GM12878 (cell line): Measurements from ENCODE around the gene HS6ST3. TPM values are rescaled to one million over a fixed set of nuclear protein-coding genes. Genes with fewer than 3 reads are reported as not detected.

Experiments used
- ATAC-seq: fragments of 200-7000 bp; cut with Tn5 transposase; 3 replicates; pipeline ENCODE4 v1.9.1; 2020; ENCODE audit warnings: mild to moderate bottlenecking, moderate library complexity
- BruUV-seq: library from RNA; stranded (reverse); fragments of 400-500 nt; replicated peaks from 2 replicates; lab custom pipeline; 2021; lab: Mats Ljungman, UMichigan
- CTCF ChIA-PET: fragments of 300-600 bp; sonication (Branson Sonifier 250); formaldehyde crosslinking; extraction: SDS; loops from one replicate; lab custom pipeline; 2021; ENCODE audit warnings: inconsistent platforms; lab: Yijun Ruan, JAX
- POLR2A ChIA-PET: fragments of 350-600 bp; formaldehyde crosslinking; extraction: SDS; loops from one replicate; lab custom pipeline; 2021; ENCODE audit warnings: inconsistent platforms; lab: Charles Lee
- RAD21 ChIA-PET: fragments of 300-600 bp; sonication (Branson Sonifier 250); formaldehyde crosslinking; loops from one replicate; lab custom pipeline; 2023; ENCODE audit warnings: antibody characterized with exemption; ENCODE audit not compliant: unreplicated experiment; lab: Charles Lee
- SMC1A ChIA-PET: fragments of 300-600 bp; sonication (Branson Sonifier 250); formaldehyde crosslinking; loops from one replicate; lab custom pipeline; 2023; ENCODE audit not compliant: unreplicated experiment, uncharacterized antibody; lab: Charles Lee
- DNase-seq: peaks from one replicate; pipeline ENCODE4 v3.0.0-alpha.2; 2011; ENCODE audit warnings: low read depth, low spot score
- FAIRE-seq: peaks from 3 replicates; lab custom pipeline; 2011; peaks lifted over from hg19 to GRCh38; lab: Jason Lieb, UNC
- H2AFZ ChIP-seq: 2 replicates; pipeline ENCODE4 v1.6.0; 2011; ENCODE audit warnings: low read depth, low read length, control low read depth; ENCODE audit not compliant: control insufficient read depth
- H3K27ac ChIP-seq: 2 replicates; pipeline ENCODE4 v1.5.1; 2011; ENCODE audit warnings: control low read depth; ENCODE audit not compliant: control insufficient read depth, insufficient read depth
- H3K27me3 ChIP-seq, 2 experiments: replicated peaks in 1 of 2; 2 replicates each; pipeline versions ENCODE4 v1.6.0 to v1.6.1; 2011; ENCODE audit warnings: low read length in 1 of 2; ENCODE audit not compliant: control insufficient read depth in 2 of 2, insufficient read depth in 2 of 2
- H3K36me3 ChIP-seq, 2 experiments: 2 replicates each; pipeline ENCODE4 v1.5.1; 2011; ENCODE audit warnings: low read length in 1 of 2; ENCODE audit not compliant: control insufficient read depth in 2 of 2, insufficient read depth in 2 of 2
- H3K4me1 ChIP-seq: 2 replicates; pipeline ENCODE4 v1.6.1; 2011; ENCODE audit warnings: mild to moderate bottlenecking, low read length, moderate library complexity, mixed read lengths; ENCODE audit not compliant: control insufficient read depth, insufficient read depth
- H3K4me2 ChIP-seq: 2 replicates; pipeline ENCODE4 v1.6.0; 2011; ENCODE audit warnings: control low read depth; ENCODE audit not compliant: control insufficient read depth, insufficient read depth
- H3K4me3 ChIP-seq: fragments of 200-600 bp; sonication (generic); 2 replicates; pipeline ENCODE4 v1.5.1; 2016
- H3K79me2 ChIP-seq: 2 replicates; pipeline ENCODE4 v1.6.0; 2011; ENCODE audit warnings: low read length; ENCODE audit not compliant: control insufficient read depth, insufficient read depth
- H3K9ac ChIP-seq: 2 replicates; pipeline ENCODE4 v1.8.0; 2011; ENCODE audit warnings: low read length, control low read depth, mixed read lengths; ENCODE audit not compliant: control insufficient read depth, insufficient read depth
- H3K9me3 ChIP-seq: replicated peaks from 3 replicates; pipeline ENCODE4 v1.5.1; 2011; ENCODE audit warnings: mild to moderate bottlenecking, low read length; ENCODE audit not compliant: control insufficient read depth, insufficient read depth
- H4K20me1 ChIP-seq: 2 replicates; pipeline ENCODE4 v1.6.0; 2011; ENCODE audit not compliant: control insufficient read depth, insufficient read depth
- CREB1 ChIP-seq: IDR thresholded peaks from 2 replicates; pipeline ENCODE4 v1.6.1; 2012; ENCODE audit warnings: low read depth, mild to moderate bottlenecking, inconsistent platforms
- CREM ChIP-seq: IDR thresholded peaks from 2 replicates; pipeline ENCODE4 v1.6.1; 2014; ENCODE audit warnings: antibody characterized with exemption, low read depth
- DPF2 ChIP-seq: fragments of 450-650 bp; IDR thresholded peaks from 2 replicates; pipeline ENCODE4 v1.6.1; 2017; ENCODE audit warnings: mild to moderate bottlenecking
- ETV6 ChIP-seq, 2 experiments: fragments of 450-650 bp in 1 of 2; IDR thresholded peaks in 1 of 2; conservative IDR thresholded peaks in 1 of 2; 2 replicates each; pipeline ENCODE4 v1.6.1; 2014; ENCODE audit warnings: antibody characterized with exemption in 1 of 2, borderline replicate concordance in 1 of 2, low read depth in 1 of 2, mild to moderate bottlenecking in 1 of 2, moderate library complexity in 1 of 2
- HCFC1 ChIP-seq: fragments of 150-350 bp; IDR thresholded peaks from 2 replicates; pipeline ENCODE4 v1.6.1; 2014; ENCODE audit warnings: low read length
- HDGF ChIP-seq: fragments of 450-650 bp; IDR thresholded peaks from 2 replicates; pipeline ENCODE4 v1.6.1; 2016; ENCODE audit warnings: antibody characterized with exemption
- IKZF1 ChIP-seq: fragments of 450-650 bp; conservative IDR thresholded peaks from 2 replicates; pipeline ENCODE4 v1.6.1; 2017; ENCODE audit warnings: antibody characterized with exemption, mild to moderate bottlenecking
- IRF4 ChIP-seq: IDR thresholded peaks from 2 replicates; pipeline ENCODE4 v1.6.1; 2011; ENCODE audit warnings: low read depth, low read length
- NFXL1 ChIP-seq: fragments of 450-650 bp; IDR thresholded peaks from 2 replicates; pipeline ENCODE4 v1.6.1; 2017; ENCODE audit warnings: antibody characterized with exemption, mild to moderate bottlenecking, borderline replicate concordance
- NR2C2 ChIP-seq: IDR thresholded peaks from 2 replicates; pipeline ENCODE4 v1.6.1; 2011; ENCODE audit warnings: borderline replicate concordance, low read depth; ENCODE audit not compliant: control insufficient read depth, insufficient read length
- PAX5 ChIP-seq: IDR thresholded peaks from 2 replicates; pipeline ENCODE4 v1.6.1; 2011; ENCODE audit warnings: low read depth, low read length, borderline replicate concordance
- TBL1XR1 ChIP-seq: IDR thresholded peaks from 2 replicates; pipeline ENCODE4 v1.6.1; 2012; ENCODE audit warnings: low read depth, low read length, improper control_type of control experiment
- ZNF274 ChIP-seq: IDR thresholded peaks from one replicate; pipeline ENCODE4 v1.8.0; 2011; ENCODE audit not compliant: insufficient read length, insufficient read depth
- in situ Hi-C: fragments of 300-500 bp; cut with MboI; formaldehyde crosslinking; loops from 9 replicates; pipeline ENCODE4 v1.14.3; 2018; ENCODE audit warnings: mixed read lengths
- intact Hi-C: fragments of 100-400 bp; cut with micrococcal nuclease; formaldehyde crosslinking; loops from one replicate; pipeline ENCODE4 v1.14.2; 2022; ENCODE audit not compliant: unreplicated experiment
- polyA plus RNA-seq, 11 experiments: library from polyadenylated mRNA; depleted of rRNA in 4 of 11; unstranded in 6 of 11; stranded (reverse) in 5 of 11; fragments of >200 nt; fragmentation: Nextera tagmentation in 4 of 11; fragmentation: Illumina TruSeq in 1 of 11; extraction: Ambion mirVana in 4 of 11; extraction: Trizol in 1 of 11; gene quantifications; 1 replicate in 1 of 11; 2 replicates in 10 of 11; pipeline versions ENCODE4 v1.2.1 to v1.2.3, GENCODE V29; 2011 to 2016; ENCODE audit warnings: inconsistent platforms in 2 of 11, missing spikeins in 2 of 11, low read depth in 1 of 11
- total RNA-seq, 4 experiments: library from RNA; depleted of rRNA in 3 of 4; stranded (reverse); fragments of >200 nt in 3 of 4; fragmentation: Illumina TruSeq in 1 of 4; extraction: Trizol in 1 of 4; gene quantifications; 2 replicates each; pipeline versions ENCODE4 v1.2.1 to v1.2.3, GENCODE V29; 2013 to 2021
- TF ChIP-seq, protein P1 (sequence below): fragments of 450-650 bp; formaldehyde crosslinking; IDR thresholded peaks from 2 replicates; pipeline ENCODE4 v1.4.0; 2020; ENCODE audit warnings: mild to moderate bottlenecking, moderate library complexity
- TF ChIP-seq, protein P2 (sequence below): fragments of 450-650 bp; IDR thresholded peaks from 2 replicates; pipeline ENCODE4 v1.6.1; 2016; ENCODE audit warnings: mild to moderate bottlenecking

The HS6ST3 gene
- total and polyA plus RNA-seq, 10 of the 15 experiments (the other 5 are each of a cell fraction or from before 2014, with no cell fraction given): under 0.01 to 2.9 TPM; not detected in 8

DNA sequence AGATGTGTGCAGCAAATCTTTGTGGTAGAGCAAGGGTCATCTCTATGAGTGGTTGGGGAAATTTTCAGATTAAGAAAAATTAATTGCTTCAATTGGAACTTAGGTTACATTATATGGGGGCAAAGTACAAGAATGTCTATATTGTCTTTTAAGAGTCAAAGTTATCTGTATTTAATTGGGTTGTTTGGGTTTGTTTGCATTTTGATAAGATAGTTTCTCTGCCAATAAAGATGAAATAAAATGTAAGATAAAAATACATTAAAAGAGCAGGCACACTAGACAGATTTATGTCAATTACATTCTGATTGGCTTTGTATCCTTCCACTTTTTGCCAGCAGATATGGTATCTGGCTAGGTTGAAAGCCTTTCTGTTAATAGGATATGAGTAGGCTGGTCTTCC lies 587.1 kb downstream of the HS6ST3 start:
- no peaks in the 10 kb centered on the region for H3K9me3 ChIP-seq
- intact Hi-C loops: no loop called here
- TF ChIP-seq, protein P1, sequence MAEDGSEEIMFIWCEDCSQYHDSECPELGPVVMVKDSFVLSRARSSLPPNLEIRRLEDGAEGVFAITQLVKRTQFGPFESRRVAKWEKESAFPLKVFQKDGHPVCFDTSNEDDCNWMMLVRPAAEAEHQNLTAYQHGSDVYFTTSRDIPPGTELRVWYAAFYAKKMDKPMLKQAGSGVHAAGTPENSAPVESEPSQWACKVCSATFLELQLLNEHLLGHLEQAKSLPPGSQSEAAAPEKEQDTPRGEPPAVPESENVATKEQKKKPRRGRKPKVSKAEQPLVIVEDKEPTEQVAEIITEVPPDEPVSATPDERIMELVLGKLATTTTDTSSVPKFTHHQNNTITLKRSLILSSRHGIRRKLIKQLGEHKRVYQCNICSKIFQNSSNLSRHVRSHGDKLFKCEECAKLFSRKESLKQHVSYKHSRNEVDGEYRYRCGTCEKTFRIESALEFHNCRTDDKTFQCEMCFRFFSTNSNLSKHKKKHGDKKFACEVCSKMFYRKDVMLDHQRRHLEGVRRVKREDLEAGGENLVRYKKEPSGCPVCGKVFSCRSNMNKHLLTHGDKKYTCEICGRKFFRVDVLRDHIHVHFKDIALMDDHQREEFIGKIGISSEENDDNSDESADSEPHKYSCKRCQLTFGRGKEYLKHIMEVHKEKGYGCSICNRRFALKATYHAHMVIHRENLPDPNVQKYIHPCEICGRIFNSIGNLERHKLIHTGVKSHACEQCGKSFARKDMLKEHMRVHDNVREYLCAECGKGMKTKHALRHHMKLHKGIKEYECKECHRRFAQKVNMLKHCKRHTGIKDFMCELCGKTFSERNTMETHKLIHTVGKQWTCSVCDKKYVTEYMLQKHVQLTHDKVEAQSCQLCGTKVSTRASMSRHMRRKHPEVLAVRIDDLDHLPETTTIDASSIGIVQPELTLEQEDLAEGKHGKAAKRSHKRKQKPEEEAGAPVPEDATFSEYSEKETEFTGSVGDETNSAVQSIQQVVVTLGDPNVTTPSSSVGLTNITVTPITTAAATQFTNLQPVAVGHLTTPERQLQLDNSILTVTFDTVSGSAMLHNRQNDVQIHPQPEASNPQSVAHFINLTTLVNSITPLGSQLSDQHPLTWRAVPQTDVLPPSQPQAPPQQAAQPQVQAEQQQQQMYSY: no peak
- no peak for TF ChIP-seq IRF4
- no peak for TF ChIP-seq ETV6 (conservative IDR thresholded peaks at IDR 0.05 in 1 of 2, IDR thresholded peaks at IDR 0.05 in 1 of 2; ENCODE audit: borderline replicate concordance in 1 of 2, low read depth in 1 of 2)
- no peak for TF ChIP-seq NR2C2
- no peak for TF ChIP-seq HCFC1
- TF ChIP-seq NFXL1: no peak
- no peak for TF ChIP-seq CREM
- TF ChIP-seq DPF2: no peak
- no peak for TF ChIP-seq ZNF274
- TF ChIP-seq, protein P2, sequence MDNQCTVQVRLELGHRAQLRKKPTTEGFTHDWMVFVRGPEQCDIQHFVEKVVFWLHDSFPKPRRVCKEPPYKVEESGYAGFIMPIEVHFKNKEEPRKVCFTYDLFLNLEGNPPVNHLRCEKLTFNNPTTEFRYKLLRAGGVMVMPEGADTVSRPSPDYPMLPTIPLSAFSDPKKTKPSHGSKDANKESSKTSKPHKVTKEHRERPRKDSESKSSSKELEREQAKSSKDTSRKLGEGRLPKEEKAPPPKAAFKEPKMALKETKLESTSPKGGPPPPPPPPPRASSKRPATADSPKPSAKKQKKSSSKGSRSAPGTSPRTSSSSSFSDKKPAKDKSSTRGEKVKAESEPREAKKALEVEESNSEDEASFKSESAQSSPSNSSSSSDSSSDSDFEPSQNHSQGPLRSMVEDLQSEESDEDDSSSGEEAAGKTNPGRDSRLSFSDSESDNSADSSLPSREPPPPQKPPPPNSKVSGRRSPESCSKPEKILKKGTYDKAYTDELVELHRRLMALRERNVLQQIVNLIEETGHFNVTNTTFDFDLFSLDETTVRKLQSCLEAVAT: no peak
- TF ChIP-seq PAX5: no peak
- no peak for TF ChIP-seq IKZF1
- no peak for TF ChIP-seq CREB1
- no peak for TF ChIP-seq HDGF
- TF ChIP-seq TBL1XR1: no peak
- no peak overlapping the region for H3K4me3 ChIP-seq
- ChIA-PET POLR2A (no interaction called here), SMC1A (no interaction called here), CTCF (no interaction called here), RAD21 (no interaction called here)
- no peak overlapping the region for H3K4me2 ChIP-seq
- no peak for DNase-seq
- FAIRE-seq: no peak
- no peak overlapping the region for H3K9ac ChIP-seq
- H3K36me3 ChIP-seq: no peaks in the 10 kb centered on the region
- no peaks in the 10 kb centered on the region for H3K27me3 ChIP-seq
- no TSS peak for BruUV-seq
- no peak overlapping the region for H2AFZ ChIP-seq
- in situ Hi-C loops: no loop called here
- ATAC-seq: no peak
- no peak overlapping the region for H3K27ac ChIP-seq
- H3K4me1 ChIP-seq: no peaks in the 10 kb centered on the region
- no peaks in the 10 kb centered on the region for H4K20me1 ChIP-seq
- no peaks in the 10 kb centered on the region for H3K79me2 ChIP-seq
